Activated CD4-positive, alpha-beta T cell treated with anti-CD3 and anti-CD28 coated beads, Interleukin-2, amount 50 U/mL, for 1 hour (primary cell): ENCODE data around the gene MACROD1.
"Not testable (repeated sequence)": the region's sequence is repeated elsewhere in the genome, so short reads cannot be mapped to it uniquely, and the experiment has no call there.

Source experiments
- DNase-seq: peaks from one replicate; pipeline ENCODE4 v3.0.0-alpha.2; 2020

The MACROD1 gene

GRCh38 chr11:64052436-64052835 lies 113.5 kb downstream of the MACROD1 start:
- DNase-seq: no peak

- no peak for DNase-seq
These were observed 114.6 kb downstream of the MACROD1 start for GRCh38 chr11:64051297-64051696.

GRCh38 chr11:64049509-64049908 lies 116.4 kb downstream of the MACROD1 start:
- no peak for DNase-seq

GRCh38 chr11:64048042-64048854 lies 117.7 kb downstream of the MACROD1 start:
- no peak for DNase-seq

- DNase-seq: not testable (repeated sequence)
These were observed 118.5 kb downstream of the MACROD1 start for GRCh38 chr11:64047373-64047772.

GRCh38 chr11:64045700-64046099 lies 120.2 kb downstream of the MACROD1 start:
- no peak for DNase-seq

GRCh38 chr11:64044730-64045393 lies 121.1 kb downstream of the MACROD1 start:
- no peak for DNase-seq

- no peak for DNase-seq
These were observed 122.4 kb downstream of the MACROD1 start for GRCh38 chr11:64043545-64043944.

GRCh38 chr11:64042301-64042700 lies 123.6 kb downstream of the MACROD1 start:
- DNase-seq: no peak

- DNase-seq: no peak
These were observed 124.1 kb downstream of the MACROD1 start for GRCh38 chr11:64041846-64042245.

- DNase-seq: no peak
These were observed 125.1 kb downstream of the MACROD1 start for GRCh38 chr11:64040684-64041322.

GRCh38 chr11:64039012-64039665 lies 126.8 kb downstream of the MACROD1 start:
- DNase-seq: no peak

- no peak for DNase-seq
These were observed 127.4 kb downstream of the MACROD1 start for GRCh38 chr11:64038500-64038899.

GRCh38 chr11:64037027-64037634 lies 128.8 kb downstream of the MACROD1 start:
- no peak for DNase-seq

- DNase-seq: no peak
These were observed 129.6 kb downstream of the MACROD1 start for GRCh38 chr11:64036087-64037026.

GRCh38 chr11:64035576-64035975 lies 130.3 kb downstream of the MACROD1 start, which contains the start of gene FLRT1:
Gene FLRT1 (plus strand): TSS chr11:64035931. CDS start chr11:64116268, 80,337 bp downstream.
- DNase-seq: no peak

- no peak for DNase-seq
These were observed 130.8 kb downstream of the MACROD1 start for GRCh38 chr11:64035081-64035524.

GRCh38 chr11:64034411-64034811 lies 131.5 kb downstream of the MACROD1 start:
- DNase-seq: no peak

- DNase-seq: no peak
These were observed 133.9 kb downstream of the MACROD1 start for GRCh38 chr11:64032050-64032449.

GRCh38 chr11:64031001-64031400 lies 134.9 kb downstream of the MACROD1 start:
- DNase-seq: no peak

GRCh38 chr11:64029773-64030172 lies 136.1 kb downstream of the MACROD1 start:
- no peak for DNase-seq
